Measurements from ENCODE around the gene ZFYVE26.

ZFYVE26 gene

DNA sequence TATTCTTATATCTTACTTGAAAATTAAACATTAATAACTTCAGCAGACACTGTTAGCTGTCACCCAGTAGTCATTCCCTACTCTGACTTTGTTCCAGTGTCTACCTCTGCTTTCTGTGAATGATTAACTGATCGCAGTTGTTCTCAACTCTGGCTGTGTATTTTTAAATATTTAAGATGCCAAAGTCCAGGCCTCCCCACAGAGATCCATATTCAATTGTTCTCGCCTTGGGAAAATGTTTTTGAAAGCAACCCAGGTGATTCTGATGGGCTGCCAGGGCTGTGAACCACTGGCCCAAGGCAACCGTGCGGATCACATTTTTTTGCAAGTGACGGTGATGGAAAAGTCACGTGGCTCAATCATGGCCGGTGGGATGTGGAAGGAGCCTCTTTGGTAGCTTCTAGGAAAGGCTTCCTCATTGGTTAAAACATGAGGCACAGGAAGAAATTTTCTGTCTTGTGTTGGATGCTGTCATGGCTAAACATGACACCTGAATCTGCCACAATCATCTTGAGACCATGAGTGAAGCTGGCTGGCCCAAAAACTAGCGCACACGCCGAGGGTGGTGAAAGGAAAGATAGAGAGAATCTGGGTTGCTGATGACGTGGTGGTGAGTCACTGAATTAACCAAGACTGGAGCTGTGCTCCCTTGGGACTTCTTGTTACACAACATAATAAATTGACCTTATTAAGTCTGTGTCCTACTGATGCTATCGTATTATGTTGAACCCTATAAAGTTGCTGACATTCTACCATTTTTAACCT lies 77.5 kb downstream of the ZFYVE26 start (continued):
- TF ChIP-seq, protein P1, sequence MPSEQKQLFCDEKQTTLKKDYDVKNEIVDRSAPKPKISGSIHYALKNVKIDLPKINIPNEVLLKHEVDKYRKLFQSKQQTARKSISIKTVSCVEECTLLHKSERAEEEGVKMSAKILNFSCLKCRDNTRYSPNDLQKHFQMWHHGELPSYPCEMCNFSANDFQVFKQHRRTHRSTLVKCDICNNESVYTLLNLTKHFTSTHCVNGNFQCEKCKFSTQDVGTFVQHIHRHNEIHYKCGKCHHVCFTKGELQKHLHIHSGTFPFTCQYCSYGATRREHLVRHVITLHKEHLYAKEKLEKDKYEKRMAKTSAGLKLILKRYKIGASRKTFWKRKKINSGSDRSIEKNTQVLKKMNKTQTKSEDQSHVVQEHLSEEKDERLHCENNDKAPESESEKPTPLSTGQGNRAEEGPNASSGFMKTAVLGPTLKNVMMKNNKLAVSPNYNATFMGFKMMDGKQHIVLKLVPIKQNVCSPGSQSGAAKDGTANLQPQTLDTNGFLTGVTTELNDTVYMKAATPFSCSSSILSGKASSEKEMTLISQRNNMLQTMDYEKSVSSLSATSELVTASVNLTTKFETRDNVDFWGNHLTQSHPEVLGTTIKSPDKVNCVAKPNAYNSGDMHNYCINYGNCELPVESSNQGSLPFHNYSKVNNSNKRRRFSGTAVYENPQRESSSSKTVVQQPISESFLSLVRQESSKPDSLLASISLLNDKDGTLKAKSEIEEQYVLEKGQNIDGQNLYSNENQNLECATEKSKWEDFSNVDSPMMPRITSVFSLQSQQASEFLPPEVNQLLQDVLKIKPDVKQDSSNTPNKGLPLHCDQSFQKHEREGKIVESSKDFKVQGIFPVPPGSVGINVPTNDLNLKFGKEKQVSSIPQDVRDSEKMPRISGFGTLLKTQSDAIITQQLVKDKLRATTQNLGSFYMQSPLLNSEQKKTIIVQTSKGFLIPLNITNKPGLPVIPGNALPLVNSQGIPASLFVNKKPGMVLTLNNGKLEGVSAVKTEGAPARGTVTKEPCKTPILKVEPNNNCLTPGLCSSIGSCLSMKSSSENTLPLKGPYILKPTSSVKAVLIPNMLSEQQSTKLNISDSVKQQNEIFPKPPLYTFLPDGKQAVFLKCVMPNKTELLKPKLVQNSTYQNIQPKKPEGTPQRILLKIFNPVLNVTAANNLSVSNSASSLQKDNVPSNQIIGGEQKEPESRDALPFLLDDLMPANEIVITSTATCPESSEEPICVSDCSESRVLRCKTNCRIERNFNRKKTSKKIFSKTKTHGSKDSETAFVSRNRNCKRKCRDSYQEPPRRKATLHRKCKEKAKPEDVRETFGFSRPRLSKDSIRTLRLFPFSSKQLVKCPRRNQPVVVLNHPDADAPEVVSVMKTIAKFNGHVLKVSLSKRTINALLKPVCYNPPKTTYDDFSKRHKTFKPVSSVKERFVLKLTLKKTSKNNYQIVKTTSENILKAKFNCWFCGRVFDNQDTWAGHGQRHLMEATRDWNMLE (tag by site-specific recombination; conservative IDR thresholded peaks at IDR 0.05; ENCODE audit: low read depth), result no peak
- no peak for TF ChIP-seq ZNF48 (tag by site-specific recombination; IDR thresholded peaks at IDR 0.05)
- TF ChIP-seq CTCF (tag by site-specific recombination; IDR thresholded peaks at IDR 0.05), result no peak
- no peak for TF ChIP-seq ZNF776 (tag by site-specific recombination; IDR thresholded peaks at IDR 0.05; ENCODE audit: borderline replicate concordance)
- no peak for TF ChIP-seq PBX3 (CRISPR knock-in tag; IDR thresholded peaks at IDR 0.05)
- no peak for TF ChIP-seq EGR2 (tag by site-specific recombination; IDR thresholded peaks at IDR 0.05; ENCODE audit: low read depth)
- peak; percentile 70 for TF ChIP-seq ZFP69B (tag by site-specific recombination; IDR thresholded peaks at IDR 0.05)
- peak; percentile 72; the same call in 1 of the 2 replicates for TF ChIP-seq ZNF324 (tag by site-specific recombination; IDR thresholded peaks at IDR 0.05)
- no peak for TF ChIP-seq ZNF114 (tag by site-specific recombination; IDR thresholded peaks at IDR 0.05)
- peak; percentile 82 for TF ChIP-seq PRDM1 (tag by site-specific recombination; IDR thresholded peaks at IDR 0.05)
- no peak for TF ChIP-seq ZNF701 (tag by site-specific recombination; IDR thresholded peaks at IDR 0.05)
- no peak for TF ChIP-seq ZNF140 (tag by site-specific recombination; IDR thresholded peaks at IDR 0.05)
- peak; percentile 86; the same call in 1 of the 2 replicates for TF ChIP-seq ZNF639 (tag by site-specific recombination; IDR thresholded peaks at IDR 0.05)
- TF ChIP-seq KLF10 (tag by site-specific recombination; IDR thresholded peaks at IDR 0.05), result no peak
- TF ChIP-seq ZNF302 (tag by site-specific recombination; IDR thresholded peaks at IDR 0.05; ENCODE audit: low read depth), result no peak
- TF ChIP-seq REPIN1 (tag by site-specific recombination; IDR thresholded peaks at IDR 0.05; ENCODE audit: low read depth), result no peak
- TF ChIP-seq ZNF555 (tag by site-specific recombination; conservative IDR thresholded peaks at IDR 0.05), result no peak
- no peak for TF ChIP-seq ZNF155 (tag by site-specific recombination; IDR thresholded peaks at IDR 0.05)
- TF ChIP-seq WT1 (tag by site-specific recombination; IDR thresholded peaks at IDR 0.05), result no peak
- TF ChIP-seq ZNF202 (tag by site-specific recombination; IDR thresholded peaks at IDR 0.05; ENCODE audit: borderline replicate concordance), result peak; percentile 22; the same call in 1 of the 2 replicates
- TF ChIP-seq FEZF1 (tag by site-specific recombination; IDR thresholded peaks at IDR 0.05), result no peak
- no peak for TF ChIP-seq ZNF777 (tag by site-specific recombination; IDR thresholded peaks at IDR 0.05; ENCODE audit: borderline replicate concordance)
- TF ChIP-seq, protein P2, sequence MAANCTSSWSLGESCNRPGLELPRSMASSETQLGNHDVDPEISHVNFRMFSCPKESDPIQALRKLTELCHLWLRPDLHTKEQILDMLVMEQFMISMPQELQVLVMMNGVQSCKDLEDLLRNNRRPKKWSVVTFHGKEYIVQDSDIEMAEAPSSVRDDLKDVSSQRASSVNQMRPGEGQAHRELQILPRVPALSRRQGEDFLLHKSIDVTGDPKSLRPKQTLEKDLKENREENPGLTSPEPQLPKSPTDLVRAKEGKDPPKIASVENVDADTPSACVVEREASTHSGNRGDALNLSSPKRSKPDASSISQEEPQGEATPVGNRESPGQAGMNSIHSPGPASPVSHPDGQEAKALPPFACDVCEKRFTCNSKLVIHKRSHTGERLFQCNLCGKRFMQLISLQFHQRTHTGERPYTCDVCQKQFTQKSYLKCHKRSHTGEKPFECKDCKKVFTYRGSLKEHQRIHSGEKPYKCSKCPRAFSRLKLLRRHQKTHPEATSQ (tag by site-specific recombination; IDR thresholded peaks at IDR 0.05), result no peak
- no peak for TF ChIP-seq ZNF747 (tag by site-specific recombination; IDR thresholded peaks at IDR 0.05)
- TF ChIP-seq ZNF660 (tag by site-specific recombination; IDR thresholded peaks at IDR 0.05), result peak; percentile 19; the same call in 1 of the 2 replicates
- no peak for TF ChIP-seq ZFHX2 (tag by site-specific recombination; conservative IDR thresholded peaks at IDR 0.05)
- TF ChIP-seq ZBTB1 (tag by site-specific recombination; IDR thresholded peaks at IDR 0.05), result no peak
